GM18505 (cell line): ENCODE data around the gene PDZRN4.
A peak's percentile ranks its signal among the peaks of the same experiment; 100 is the strongest.
"Not testable (repeated sequence)": the region's sequence is repeated elsewhere in the genome, so short reads cannot be mapped to it uniquely, and the experiment has no call there.

ENCODE experiments used
- ATAC-seq: cut with Tn5 transposase; IDR thresholded peaks from one replicate; pipeline ENCODE4 v1.9.1; 2021; ENCODE audit not compliant: unreplicated experiment
- POLR2A ChIP-seq: IDR thresholded peaks from 4 replicates; pipeline ENCODE4 v1.6.1; 2011; ENCODE audit warnings: borderline replicate concordance; ENCODE audit not compliant: insufficient read depth, insufficient read length; ENCODE audit errors: extremely low read depth

Gene PDZRN4

GRCh38 chr12:41520869-41521268 lies 332.7 kb downstream of the PDZRN4 start:
- no peak for TF ChIP-seq POLR2A
- ATAC-seq, result no peak

- ATAC-seq, result peak; percentile 80
- TF ChIP-seq POLR2A, result no peak
These were observed 333.8 kb downstream of the PDZRN4 start for GRCh38 chr12:41521872-41522379.

- no peak for TF ChIP-seq POLR2A
- ATAC-seq, result no peak
These were observed 338.9 kb downstream of the PDZRN4 start for GRCh38 chr12:41527062-41527461.

GRCh38 chr12:41527534-41528116 lies 339.5 kb downstream of the PDZRN4 start:
- TF ChIP-seq POLR2A, result no peak
- ATAC-seq, result no peak

GRCh38 chr12:41528874-41529273 lies 340.8 kb downstream of the PDZRN4 start:
- no peak for TF ChIP-seq POLR2A
- no peak for ATAC-seq

- TF ChIP-seq POLR2A, result no peak
These were observed 342.3 kb downstream of the PDZRN4 start for GRCh38 chr12:41530441-41530840.

DNA sequence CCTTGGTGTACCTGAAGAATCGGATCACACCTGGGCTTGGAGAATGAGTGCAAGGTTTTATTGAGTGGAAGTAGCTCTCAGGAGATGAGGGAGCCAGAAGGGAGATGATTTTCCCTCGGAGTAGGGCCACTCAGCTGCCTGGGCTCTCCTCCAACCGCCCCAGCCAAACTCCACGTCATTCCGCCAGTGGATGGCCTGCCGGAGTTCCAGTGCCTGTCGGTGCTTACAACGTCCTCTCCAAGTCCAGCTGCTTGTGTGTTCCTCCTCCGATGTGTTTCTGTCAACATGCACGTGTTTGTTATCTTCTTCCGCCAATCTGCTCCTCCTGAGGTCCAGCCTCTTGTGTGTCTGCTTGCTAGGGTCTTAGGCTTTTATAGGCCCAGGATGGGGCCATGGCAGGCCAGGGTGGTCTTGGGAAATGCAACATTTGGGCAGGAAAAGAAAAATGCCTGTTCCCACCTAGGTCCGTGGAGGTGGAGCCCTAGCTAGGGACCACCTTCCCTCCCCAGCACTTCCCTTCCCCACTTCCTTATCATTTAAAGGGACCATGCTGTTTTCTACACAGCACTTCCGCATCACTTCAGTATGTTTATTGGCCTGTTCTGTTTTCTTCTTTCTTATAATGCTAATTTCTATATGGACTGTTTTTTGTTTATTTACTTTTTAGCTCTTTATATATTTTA lies 343.2 kb downstream of the PDZRN4 start:
- TF ChIP-seq POLR2A, result no peak
- no peak for ATAC-seq

More at GRCh38 chr12:41530441-41530840, 342.3 kb downstream of the PDZRN4 start:
- no peak for ATAC-seq

GRCh38 chr12:41532072-41532471 lies 344.0 kb downstream of the PDZRN4 start:
- ATAC-seq, result no peak
- no peak for TF ChIP-seq POLR2A

GRCh38 chr12:41536813-41537490 lies 348.8 kb downstream of the PDZRN4 start:
- no peak for TF ChIP-seq POLR2A
- ATAC-seq, result no peak

DNA sequence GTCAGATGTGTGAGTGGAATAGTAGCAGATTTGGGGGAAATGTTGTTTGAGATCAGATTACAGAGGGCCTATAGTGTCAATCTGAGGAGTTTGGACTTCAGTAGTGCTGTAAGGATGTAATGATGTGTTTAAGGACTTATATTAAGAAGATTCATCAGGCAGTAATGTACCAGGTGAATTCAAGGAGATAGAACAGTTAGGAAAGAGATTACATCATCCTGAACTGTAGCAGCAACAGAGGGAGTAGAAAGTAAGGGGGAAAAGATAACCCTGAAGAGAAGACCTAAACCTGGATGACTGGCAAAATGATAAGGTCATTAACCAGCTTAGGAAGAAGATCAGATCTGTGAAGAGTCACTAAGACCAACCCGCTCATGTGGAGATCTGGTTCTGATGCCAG lies 349.4 kb downstream of the PDZRN4 start:
- no peak for ATAC-seq
- TF ChIP-seq POLR2A, result no peak

GRCh38 chr12:41545761-41546160 lies 357.6 kb downstream of the PDZRN4 start:
- no peak for ATAC-seq
- TF ChIP-seq POLR2A, result no peak

- not testable (repeated sequence) for ATAC-seq
These were observed 359.0 kb downstream of the PDZRN4 start for GRCh38 chr12:41547071-41547470.

- TF ChIP-seq POLR2A, result no peak
- ATAC-seq, result no peak
These were observed 360.8 kb downstream of the PDZRN4 start for GRCh38 chr12:41548926-41549325.

DNA sequence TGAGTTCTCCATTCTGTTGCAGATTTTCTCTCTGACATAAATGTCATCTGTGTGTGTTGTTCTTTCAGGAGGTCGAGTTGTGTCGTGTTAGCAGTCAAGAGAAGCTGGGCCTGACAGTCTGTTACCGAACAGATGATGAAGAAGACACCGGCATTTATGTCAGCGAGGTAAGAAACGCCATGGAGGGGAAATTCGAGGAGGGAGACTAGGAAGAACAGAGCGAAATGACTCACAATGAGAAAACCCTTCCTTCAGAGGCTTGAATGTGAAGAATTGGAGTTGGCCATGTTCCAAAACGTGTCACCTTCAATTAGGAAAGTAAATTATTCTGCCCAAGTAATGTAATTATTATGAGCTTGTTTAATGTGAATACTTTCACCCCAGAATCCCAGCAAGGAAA lies 364.5 kb downstream of the PDZRN4 start:
- ATAC-seq, result no peak
- no peak for TF ChIP-seq POLR2A
